GM23338 (cell line): Measurements from ENCODE around the gene SERPINB6.

Experiments
- EZH2 ChIP-seq: fragments of 200-600 bp; sonication (generic); IDR thresholded peaks from one replicate; pipeline ENCODE4 v1.8.0; 2017; ENCODE audit warnings: antibody characterized with exemption, mild to moderate bottlenecking, low read depth; ENCODE audit not compliant: unreplicated experiment
- EZH2phosphoT487 ChIP-seq: fragments of 200-600 bp; sonication (generic); IDR thresholded peaks from one replicate; pipeline ENCODE4 v1.8.1; 2018; ENCODE audit warnings: antibody characterized with exemption; ENCODE audit not compliant: unreplicated experiment
- NANOG ChIP-seq: IDR thresholded peaks from 2 replicates; pipeline ENCODE4 v1.6.1; 2016; ENCODE audit warnings: antibody characterized with exemption, borderline replicate concordance
- POLR2AphosphoS5 ChIP-seq: IDR thresholded peaks from 2 replicates; pipeline ENCODE4 v1.6.1; 2016; ENCODE audit warnings: antibody characterized with exemption, low read depth
- REST ChIP-seq: IDR thresholded peaks from one replicate; pipeline ENCODE4 v1.6.1; 2018; ENCODE audit warnings: antibody characterized with exemption; ENCODE audit not compliant: unreplicated experiment
- STAT1 ChIP-seq: IDR thresholded peaks from one replicate; pipeline ENCODE4 v1.6.1; 2016; ENCODE audit warnings: antibody characterized with exemption; ENCODE audit not compliant: unreplicated experiment
- TF ChIP-seq, protein P1 (sequence below), 2 experiments: fragments of 200-600 bp in 1 of 2; sonication (generic) in 1 of 2; conservative IDR thresholded peaks; 2 replicates each; pipeline versions ENCODE4 v1.5.1 to v1.6.1; 2016 to 2017; ENCODE audit warnings: antibody characterized with exemption in 2 of 2, low read depth in 2 of 2, mild to moderate bottlenecking in 2 of 2, moderate library complexity in 1 of 2

DNA sequence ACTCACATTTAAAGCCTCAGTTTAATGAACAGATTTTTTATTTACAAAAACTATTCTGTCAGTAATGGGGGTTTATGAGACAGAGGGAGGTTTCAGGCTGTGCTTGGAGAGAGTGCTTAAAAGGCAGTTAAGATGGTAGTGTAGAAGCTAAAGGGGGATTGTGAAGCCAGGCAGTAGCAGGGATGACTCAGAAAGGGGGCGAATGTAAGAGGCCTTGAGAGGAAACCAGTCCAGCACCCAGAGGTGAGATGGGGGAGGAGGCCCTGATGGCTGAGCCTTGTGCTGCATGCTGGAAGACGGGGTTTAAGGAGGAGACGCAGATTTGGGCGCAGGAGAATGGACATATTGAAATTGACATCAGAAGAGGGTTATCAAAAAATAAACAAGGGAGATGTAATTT is 61.6 kb downstream of the SERPINB6 start:
- TF ChIP-seq, protein P1, sequence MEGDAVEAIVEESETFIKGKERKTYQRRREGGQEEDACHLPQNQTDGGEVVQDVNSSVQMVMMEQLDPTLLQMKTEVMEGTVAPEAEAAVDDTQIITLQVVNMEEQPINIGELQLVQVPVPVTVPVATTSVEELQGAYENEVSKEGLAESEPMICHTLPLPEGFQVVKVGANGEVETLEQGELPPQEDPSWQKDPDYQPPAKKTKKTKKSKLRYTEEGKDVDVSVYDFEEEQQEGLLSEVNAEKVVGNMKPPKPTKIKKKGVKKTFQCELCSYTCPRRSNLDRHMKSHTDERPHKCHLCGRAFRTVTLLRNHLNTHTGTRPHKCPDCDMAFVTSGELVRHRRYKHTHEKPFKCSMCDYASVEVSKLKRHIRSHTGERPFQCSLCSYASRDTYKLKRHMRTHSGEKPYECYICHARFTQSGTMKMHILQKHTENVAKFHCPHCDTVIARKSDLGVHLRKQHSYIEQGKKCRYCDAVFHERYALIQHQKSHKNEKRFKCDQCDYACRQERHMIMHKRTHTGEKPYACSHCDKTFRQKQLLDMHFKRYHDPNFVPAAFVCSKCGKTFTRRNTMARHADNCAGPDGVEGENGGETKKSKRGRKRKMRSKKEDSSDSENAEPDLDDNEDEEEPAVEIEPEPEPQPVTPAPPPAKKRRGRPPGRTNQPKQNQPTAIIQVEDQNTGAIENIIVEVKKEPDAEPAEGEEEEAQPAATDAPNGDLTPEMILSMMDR (conservative IDR thresholded peaks at IDR 0.05; ENCODE audit: low read depth in 2 of 2), result no peak
- TF ChIP-seq POLR2AphosphoS5 (no peak), EZH2phosphoT487 (no peak), EZH2 (no peak), STAT1 (no peak), REST (no peak), NANOG (no peak)
